OCI-LY7 (cell line): Measurements from ENCODE around the gene GAS7.

Source experiments
- CTCF ChIP-seq: fragments of 200-600 bp; sonication (generic); conservative IDR thresholded peaks from 2 replicates; pipeline ENCODE4 v1.5.1; 2014; ENCODE audit warnings: mild to moderate bottlenecking, antibody characterized with exemption, low read length, moderate library complexity, mixed read lengths
- EZH2phosphoT487 ChIP-seq: fragments of 200-600 bp; sonication (generic); IDR thresholded peaks from 2 replicates; pipeline ENCODE4 v1.6.1; 2018; ENCODE audit warnings: low read depth, borderline replicate concordance, mild to moderate bottlenecking, mixed run types, antibody characterized with exemption, low read length, moderate library complexity, mixed read lengths

DNA sequence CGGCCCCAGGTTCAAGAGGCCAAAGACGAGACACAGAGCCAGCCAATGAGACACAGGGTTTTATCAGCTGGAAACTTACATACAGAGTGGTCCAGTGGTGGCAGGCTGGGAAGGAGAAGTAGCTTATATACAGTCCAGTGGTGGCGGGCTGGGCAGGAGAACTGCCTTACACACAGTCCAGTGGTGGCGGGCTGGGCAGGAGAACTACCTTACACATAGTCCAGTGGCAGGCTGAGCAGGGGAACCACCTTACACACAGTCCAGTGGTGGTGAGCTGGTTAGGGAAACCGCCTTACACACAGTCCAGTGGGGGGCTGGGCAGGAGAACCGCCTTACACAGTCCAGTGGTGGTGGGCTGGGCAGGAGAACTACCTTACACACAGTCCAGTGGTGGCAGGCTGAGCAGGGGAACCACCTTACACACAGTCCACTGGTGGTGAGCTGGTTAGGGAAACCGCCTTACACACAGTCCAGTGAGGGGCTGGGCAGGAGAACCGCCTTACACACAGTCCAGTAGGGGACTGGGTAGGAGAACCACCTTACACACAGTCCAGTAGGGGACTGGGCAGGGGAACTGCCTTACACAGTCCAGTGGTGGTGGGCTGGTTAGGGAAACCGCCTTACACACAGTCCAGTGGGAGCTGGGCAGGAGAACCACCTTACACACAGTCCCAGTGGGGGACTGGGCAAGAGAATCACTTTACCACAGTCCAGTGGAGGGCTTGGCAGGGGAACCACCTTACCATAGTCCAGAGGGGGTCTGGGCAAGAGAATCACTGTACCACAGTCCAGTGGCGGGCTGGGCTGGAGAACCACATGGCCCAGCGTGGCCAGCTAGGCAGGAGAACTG is 90.9 kb downstream of the GAS7 start:
- TF ChIP-seq CTCF = no peak
- no peak for TF ChIP-seq EZH2phosphoT487
